ENCODE measurements around the gene PDZRN3.

GRCh38 chr3:73393005-73393404 is 231.7 kb downstream of the PDZRN3 start:
- TF ChIP-seq CTCF (IDR thresholded peaks at IDR 0.05) (no peak), POLR2A (IDR thresholded peaks at IDR 0.05) (no peak)

All from heart left ventricle (tissue), 13 donors.